Measurements from ENCODE around the gene RIBC1.

DNA sequence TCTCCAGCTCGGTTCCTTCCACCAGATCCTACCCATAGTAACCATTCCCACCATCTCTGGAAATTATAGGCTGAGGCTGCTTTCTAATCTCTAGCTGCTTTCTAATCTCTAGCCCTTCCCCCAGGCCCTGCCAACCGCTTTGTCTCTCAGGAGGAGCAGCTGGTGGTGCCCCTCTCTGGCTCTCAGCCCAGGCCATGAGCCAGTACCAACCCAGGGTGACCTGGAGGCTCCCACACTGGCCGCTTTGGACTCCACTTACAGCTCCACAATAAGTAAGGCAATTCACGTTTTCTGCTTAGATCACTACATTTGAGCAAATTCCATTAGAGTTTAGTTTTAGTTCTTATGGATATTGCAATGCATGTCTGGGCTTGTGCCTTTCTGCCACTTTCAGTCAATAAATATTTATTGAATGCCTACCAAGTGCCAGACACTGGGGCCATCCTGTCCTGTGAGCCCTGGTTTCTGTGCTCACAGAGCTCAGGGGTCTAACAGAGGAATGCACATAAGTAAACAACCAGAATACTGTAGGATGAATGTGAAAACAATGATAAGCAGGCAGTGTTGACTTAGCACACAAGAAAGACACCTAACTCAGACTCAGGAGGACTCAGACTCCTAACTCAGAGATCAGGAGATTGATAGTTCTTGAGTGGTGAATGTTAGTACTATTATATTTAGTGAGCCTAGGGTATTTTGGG, 39.1 kb upstream of the RIBC1 start:
- no peak for TF ChIP-seq CEBPB (IDR thresholded peaks at IDR 0.05; ENCODE audit: low read depth)
- no peak for TF ChIP-seq ZNF274 (IDR thresholded peaks at IDR 0.05; ENCODE audit: low read depth, low read length)
- TF ChIP-seq EZH2phosphoT487 (IDR thresholded peaks at IDR 0.05; ENCODE audit: borderline replicate concordance): no peak
- TF ChIP-seq, protein P1, sequence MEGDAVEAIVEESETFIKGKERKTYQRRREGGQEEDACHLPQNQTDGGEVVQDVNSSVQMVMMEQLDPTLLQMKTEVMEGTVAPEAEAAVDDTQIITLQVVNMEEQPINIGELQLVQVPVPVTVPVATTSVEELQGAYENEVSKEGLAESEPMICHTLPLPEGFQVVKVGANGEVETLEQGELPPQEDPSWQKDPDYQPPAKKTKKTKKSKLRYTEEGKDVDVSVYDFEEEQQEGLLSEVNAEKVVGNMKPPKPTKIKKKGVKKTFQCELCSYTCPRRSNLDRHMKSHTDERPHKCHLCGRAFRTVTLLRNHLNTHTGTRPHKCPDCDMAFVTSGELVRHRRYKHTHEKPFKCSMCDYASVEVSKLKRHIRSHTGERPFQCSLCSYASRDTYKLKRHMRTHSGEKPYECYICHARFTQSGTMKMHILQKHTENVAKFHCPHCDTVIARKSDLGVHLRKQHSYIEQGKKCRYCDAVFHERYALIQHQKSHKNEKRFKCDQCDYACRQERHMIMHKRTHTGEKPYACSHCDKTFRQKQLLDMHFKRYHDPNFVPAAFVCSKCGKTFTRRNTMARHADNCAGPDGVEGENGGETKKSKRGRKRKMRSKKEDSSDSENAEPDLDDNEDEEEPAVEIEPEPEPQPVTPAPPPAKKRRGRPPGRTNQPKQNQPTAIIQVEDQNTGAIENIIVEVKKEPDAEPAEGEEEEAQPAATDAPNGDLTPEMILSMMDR (IDR thresholded peaks at IDR 0.05 in 2 of 3, conservative IDR thresholded peaks at IDR 0.05 in 1 of 3; ENCODE audit: borderline replicate concordance in 1 of 3, insufficient read depth in 1 of 3, low read depth in 2 of 3, low read length in 2 of 3): no peak
